Measurements from ENCODE around the gene FNDC3B. TPM values are rescaled to one million over a fixed set of nuclear protein-coding genes. Genes with fewer than 3 reads are reported as not detected.

The FNDC3B gene
- total and polyA plus RNA-seq, 5 donors from 2014 or later = 6.8 to 31.8 (median 11.7) TPM

- Histone ChIP-seq H3K27ac (ENCODE audit: insufficient read depth, low read length, poor library complexity, severe bottlenecking) (no peak overlapping the region), H3K4me1 (ENCODE audit: control insufficient read depth, insufficient read depth, low read length, poor library complexity, severe bottlenecking) (no peaks in the 10 kb centered on the region), H3K27me3 (ENCODE audit: control insufficient read depth, insufficient read depth, low read length) (no peaks in the 10 kb centered on the region), H3K36me3 (ENCODE audit: control insufficient read depth, insufficient read depth, low read length) (no peaks in the 10 kb centered on the region), H3K4me3 (ENCODE audit: low read depth, low read length) (no peak overlapping the region), H3K9me3 (ENCODE audit: control insufficient read depth in 2 of 2, low read length in 2 of 2) (no peaks in the 10 kb centered on the region)
- Mint-ChIP-seq H3K27ac (peak overlapping the region in 2 of 3 donors; percentile 22 to 86), H3K4me3 (peak overlapping the region in 1 of 4 donors; percentile 17), H3K9me3 (peaks cover 0 to 3% (median 0%) of the 10 kb centered on the region in 7 donors), H3K4me1 (peaks cover 17 to 60% (median 35%) of the 10 kb centered on the region in 4 donors), H3K36me3 (peaks cover 32% of the 10 kb centered on the region), H3K27me3 (no peaks in the 10 kb centered on the region)
- ATAC-seq (ENCODE audit: low read depth in 2 of 2) = no peak
- no peak for DNase-seq
These were observed 26.8 kb downstream of the FNDC3B start for GRCh38 chr3:172065967-172066762.

- Mint-ChIP-seq H3K9me3 (peaks cover 0 to 3% (median 0%) of the 10 kb centered on the region in 7 donors), H3K27ac (peak overlapping the region in 1 of 3 donors; percentile 89), H3K27me3 (no peaks in the 10 kb centered on the region), H3K4me1 (peaks cover 17 to 51% (median 33%) of the 10 kb centered on the region in 4 donors), H3K36me3 (peaks cover 29% of the 10 kb centered on the region), H3K4me3 (peak overlapping the region in 1 of 4 donors; percentile 6)
- Histone ChIP-seq H3K4me1 (ENCODE audit: control insufficient read depth, insufficient read depth, low read length, poor library complexity, severe bottlenecking) (no peaks in the 10 kb centered on the region), H3K27me3 (ENCODE audit: control insufficient read depth, insufficient read depth, low read length) (no peaks in the 10 kb centered on the region), H3K4me3 (ENCODE audit: low read depth, low read length) (no peak overlapping the region), H3K9me3 (ENCODE audit: control insufficient read depth in 2 of 2, low read length in 2 of 2) (no peaks in the 10 kb centered on the region), H3K36me3 (ENCODE audit: control insufficient read depth, insufficient read depth, low read length) (no peaks in the 10 kb centered on the region), H3K27ac (ENCODE audit: insufficient read depth, low read length, poor library complexity, severe bottlenecking) (no peak overlapping the region)
- ATAC-seq (ENCODE audit: low read depth in 2 of 2) (peak in 1 of 2 donors; percentile 24), DNase-seq (peak in 1 of 3 donors; percentile 10)
These were observed 27.8 kb downstream of the FNDC3B start for GRCh38 chr3:172066880-172067796.

- Histone ChIP-seq H3K27me3 (ENCODE audit: control insufficient read depth, insufficient read depth, low read length) (no peaks in the 10 kb centered on the region), H3K4me3 (ENCODE audit: low read depth, low read length) (no peak overlapping the region), H3K4me1 (ENCODE audit: control insufficient read depth, insufficient read depth, low read length, poor library complexity, severe bottlenecking) (no peaks in the 10 kb centered on the region), H3K9me3 (ENCODE audit: control insufficient read depth in 2 of 2, low read length in 2 of 2) (no peaks in the 10 kb centered on the region), H3K36me3 (ENCODE audit: control insufficient read depth, insufficient read depth, low read length) (no peaks in the 10 kb centered on the region), H3K27ac (ENCODE audit: insufficient read depth, low read length, poor library complexity, severe bottlenecking) (no peak overlapping the region)
- Mint-ChIP-seq H3K36me3 (peaks cover 29% of the 10 kb centered on the region), H3K9me3 (peaks cover 0 to 3% (median 0%) of the 10 kb centered on the region in 7 donors), H3K27me3 (no peaks in the 10 kb centered on the region), H3K4me3 (peak overlapping the region in 1 of 4 donors; percentile 26), H3K4me1 (peaks cover 17 to 44% (median 29%) of the 10 kb centered on the region in 4 donors), H3K27ac (peak overlapping the region in 1 of 3 donors; percentile 89)
- ATAC-seq (ENCODE audit: low read depth in 2 of 2) = no peak
- DNase-seq = no peak
These were observed 28.6 kb downstream of the FNDC3B start for GRCh38 chr3:172067837-172068440.

GRCh38 chr3:172068977-172069376 lies 29.6 kb downstream of the FNDC3B start:
- Mint-ChIP-seq H3K9me3 (peaks cover 0 to 3% (median 0%) of the 10 kb centered on the region in 7 donors), H3K36me3 (peaks cover 25% of the 10 kb centered on the region), H3K27ac (peak overlapping the region in 1 of 3 donors; percentile 77), H3K4me3 (no peak overlapping the region), H3K27me3 (no peaks in the 10 kb centered on the region), H3K4me1 (peaks cover 17 to 38% (median 28%) of the 10 kb centered on the region in 4 donors)
- H3K4me3 ChIP-seq (ENCODE audit: low read depth, low read length) = no peak overlapping the region
- H3K4me1 ChIP-seq (ENCODE audit: control insufficient read depth, insufficient read depth, low read length, poor library complexity, severe bottlenecking) = no peaks in the 10 kb centered on the region
- no peaks in the 10 kb centered on the region for H3K36me3 ChIP-seq (ENCODE audit: control insufficient read depth, insufficient read depth, low read length)
- no peaks in the 10 kb centered on the region for H3K9me3 ChIP-seq (ENCODE audit: control insufficient read depth in 2 of 2, low read length in 2 of 2)
- H3K27me3 ChIP-seq (ENCODE audit: control insufficient read depth, insufficient read depth, low read length) = no peaks in the 10 kb centered on the region
- no peak overlapping the region for H3K27ac ChIP-seq (ENCODE audit: insufficient read depth, low read length, poor library complexity, severe bottlenecking)
- no peak for DNase-seq
- no peak for ATAC-seq (ENCODE audit: low read depth in 2 of 2)

GRCh38 chr3:172069478-172069877 lies 30.1 kb downstream of the FNDC3B start:
- Mint-ChIP-seq H3K4me3 (no peak overlapping the region), H3K4me1 (peaks cover 17 to 37% (median 28%) of the 10 kb centered on the region in 4 donors), H3K27me3 (no peaks in the 10 kb centered on the region), H3K36me3 (peaks cover 22% of the 10 kb centered on the region), H3K27ac (no peak overlapping the region), H3K9me3 (peaks cover 0 to 3% (median 0%) of the 10 kb centered on the region in 7 donors)
- DNase-seq (no peak), ATAC-seq (ENCODE audit: low read depth in 2 of 2) (no peak)
- H3K4me1 ChIP-seq (ENCODE audit: control insufficient read depth, insufficient read depth, low read length, poor library complexity, severe bottlenecking) = no peaks in the 10 kb centered on the region
- H3K9me3 ChIP-seq (ENCODE audit: control insufficient read depth in 2 of 2, low read length in 2 of 2) = no peaks in the 10 kb centered on the region
- H3K4me3 ChIP-seq (ENCODE audit: low read depth, low read length) = no peak overlapping the region
- no peaks in the 10 kb centered on the region for H3K36me3 ChIP-seq (ENCODE audit: control insufficient read depth, insufficient read depth, low read length)
- H3K27ac ChIP-seq (ENCODE audit: insufficient read depth, low read length, poor library complexity, severe bottlenecking) = no peak overlapping the region
- no peaks in the 10 kb centered on the region for H3K27me3 ChIP-seq (ENCODE audit: control insufficient read depth, insufficient read depth, low read length)

- no peaks in the 10 kb centered on the region for H3K9me3 ChIP-seq (ENCODE audit: control insufficient read depth in 2 of 2, low read length in 2 of 2)
- H3K27ac ChIP-seq (ENCODE audit: insufficient read depth, low read length, poor library complexity, severe bottlenecking) = no peak overlapping the region
- Mint-ChIP-seq H3K9me3 (no peaks in the 10 kb centered on the region), H3K4me3 (no peak overlapping the region), H3K27ac (no peak overlapping the region), H3K4me1 (peaks cover 17 to 39% (median 28%) of the 10 kb centered on the region in 4 donors), H3K36me3 (peaks cover 21% of the 10 kb centered on the region), H3K27me3 (no peaks in the 10 kb centered on the region)
- DNase-seq (no peak), ATAC-seq (ENCODE audit: low read depth in 2 of 2) (no peak)
- H3K4me1 ChIP-seq (ENCODE audit: control insufficient read depth, insufficient read depth, low read length, poor library complexity, severe bottlenecking) = no peaks in the 10 kb centered on the region
- no peak overlapping the region for H3K4me3 ChIP-seq (ENCODE audit: low read depth, low read length)
- H3K36me3 ChIP-seq (ENCODE audit: control insufficient read depth, insufficient read depth, low read length) = no peaks in the 10 kb centered on the region
- H3K27me3 ChIP-seq (ENCODE audit: control insufficient read depth, insufficient read depth, low read length) = no peaks in the 10 kb centered on the region
These were observed 30.9 kb downstream of the FNDC3B start for GRCh38 chr3:172070269-172070668.

GRCh38 chr3:172070802-172071201 lies 31.4 kb downstream of the FNDC3B start:
- DNase-seq (no peak), ATAC-seq (ENCODE audit: low read depth in 2 of 2) (no peak)
- no peaks in the 10 kb centered on the region for H3K36me3 ChIP-seq (ENCODE audit: control insufficient read depth, insufficient read depth, low read length)
- H3K27ac Mint-ChIP-seq = no peak overlapping the region
- H3K4me3 Mint-ChIP-seq = no peak overlapping the region
- peaks cover 17% of the 10 kb centered on the region for H3K36me3 Mint-ChIP-seq
- no peaks in the 10 kb centered on the region for H3K9me3 Mint-ChIP-seq
- no peak overlapping the region for H3K4me3 ChIP-seq (ENCODE audit: low read depth, low read length)
- H3K4me1 Mint-ChIP-seq = peaks cover 15 to 36% (median 24%) of the 10 kb centered on the region in 4 donors
- no peak overlapping the region for H3K27ac ChIP-seq (ENCODE audit: insufficient read depth, low read length, poor library complexity, severe bottlenecking)
- no peaks in the 10 kb centered on the region for H3K27me3 ChIP-seq (ENCODE audit: control insufficient read depth, insufficient read depth, low read length)
- no peaks in the 10 kb centered on the region for H3K4me1 ChIP-seq (ENCODE audit: control insufficient read depth, insufficient read depth, low read length, poor library complexity, severe bottlenecking)
- no peaks in the 10 kb centered on the region for H3K27me3 Mint-ChIP-seq
- no peaks in the 10 kb centered on the region for H3K9me3 ChIP-seq (ENCODE audit: control insufficient read depth in 2 of 2, low read length in 2 of 2)
